CD4-positive, alpha-beta memory T cell (primary cell): Measurements from ENCODE around the gene CNRIP1. TPM values are rescaled to one million over a fixed set of nuclear protein-coding genes. Genes with fewer than 3 reads are reported as not detected.

Experiments
- CTCF ChIA-PET: fragments of 350-600 bp; sonication (Branson Sonifier 250); formaldehyde crosslinking; loops from one replicate; lab custom pipeline; 2021; ENCODE audit warnings: inconsistent platforms; ENCODE audit not compliant: partially characterized antibody; lab: Charles Lee
- POLR2A ChIA-PET: fragments of 350-600 bp; sonication (Branson Sonifier 250); formaldehyde crosslinking; loops from one replicate; lab custom pipeline; 2021; ENCODE audit not compliant: partially characterized antibody; lab: Charles Lee
- DNase-seq, 5 donors: peaks; one replicate each; pipeline versions ENCODE4 v3.0.0 to v3.0.0-alpha.2; 2020 to 2022; ENCODE audit warnings: mixed read lengths in 1 of 5
- H3K27ac ChIP-seq: one replicate; pipeline ENCODE4 v1.7.0; 2013; ENCODE audit warnings: low read depth, low read length
- H3K27me3 ChIP-seq: 2 replicates; pipeline ENCODE4 v1.7.0; 2013; ENCODE audit warnings: mild to moderate bottlenecking, low read length, moderate library complexity; ENCODE audit not compliant: insufficient read depth
- H3K36me3 ChIP-seq: 2 replicates; pipeline ENCODE4 v1.7.0; 2013; ENCODE audit warnings: mild to moderate bottlenecking, low read length, moderate library complexity; ENCODE audit not compliant: insufficient read depth
- H3K4me1 ChIP-seq: 2 replicates; pipeline ENCODE4 v1.7.0; 2013; ENCODE audit warnings: mild to moderate bottlenecking, low read length, moderate library complexity; ENCODE audit not compliant: insufficient read depth
- H3K4me3 ChIP-seq, 2 donors: one replicate each; pipeline ENCODE4 v1.7.0; 2013; ENCODE audit warnings: low read length in 2 of 2, mild to moderate bottlenecking in 1 of 2
- H3K9me3 ChIP-seq, 2 donors: one replicate each; pipeline ENCODE4 v1.7.0; 2013; ENCODE audit warnings: low read length in 2 of 2, control low read depth in 1 of 2; ENCODE audit not compliant: control insufficient read depth in 1 of 2
- H3K27ac Mint-ChIP-seq, 7 donors: one replicate each; pipeline ENCODE4 v1.8.0; 2020 to 2021; ENCODE audit warnings: mixed read lengths in 7 of 7, mild to moderate bottlenecking in 6 of 7, inconsistent platforms in 3 of 7, moderate library complexity in 3 of 7
- H3K27me3 Mint-ChIP-seq, 2 donors: one replicate each; pipeline ENCODE4 v1.8.0; 2020 to 2021; ENCODE audit warnings: mixed read lengths in 2 of 2
- H3K36me3 Mint-ChIP-seq, 2 donors: one replicate each; pipeline ENCODE4 v1.8.0; 2020 to 2021; ENCODE audit warnings: mixed read lengths in 2 of 2, inconsistent platforms in 1 of 2, mild to moderate bottlenecking in 1 of 2
- H3K4me1 Mint-ChIP-seq, 4 donors: one replicate each; pipeline ENCODE4 v1.8.0; 2020 to 2021; ENCODE audit warnings: mixed read lengths in 4 of 4, mild to moderate bottlenecking in 1 of 4
- H3K4me3 Mint-ChIP-seq, 8 donors: one replicate each; pipeline ENCODE4 v1.8.0; 2020 to 2021; ENCODE audit warnings: mixed read lengths in 8 of 8, mild to moderate bottlenecking in 7 of 8, moderate library complexity in 6 of 8, inconsistent platforms in 3 of 8
- H3K9me3 Mint-ChIP-seq, 8 donors: one replicate each; pipeline ENCODE4 v1.8.0; 2020 to 2021; ENCODE audit warnings: mixed read lengths in 8 of 8, mild to moderate bottlenecking in 5 of 8, inconsistent platforms in 3 of 8, moderate library complexity in 1 of 8
- intact Hi-C: fragments of 100-400 bp; cut with micrococcal nuclease; formaldehyde crosslinking; loops from one replicate; pipeline ENCODE4 v1.15.1; 2023
- polyA plus RNA-seq, 2 donors: library from polyadenylated mRNA; unstranded; fragments of 300-500 nt; fragmentation: Illumina TruSeq; gene quantifications; one replicate each; pipeline ENCODE4 v1.2.3, GENCODE V29; 2021
- total RNA-seq, 2 experiments: library from RNA; stranded (reverse); gene quantifications; one replicate each; pipeline ENCODE4 v1.2.3, GENCODE V29; 2021

CNRIP1 gene
- total and polyA plus RNA-seq, 4 experiments from 2014 or later, result 0.29 TPM; not detected in 3

DNA sequence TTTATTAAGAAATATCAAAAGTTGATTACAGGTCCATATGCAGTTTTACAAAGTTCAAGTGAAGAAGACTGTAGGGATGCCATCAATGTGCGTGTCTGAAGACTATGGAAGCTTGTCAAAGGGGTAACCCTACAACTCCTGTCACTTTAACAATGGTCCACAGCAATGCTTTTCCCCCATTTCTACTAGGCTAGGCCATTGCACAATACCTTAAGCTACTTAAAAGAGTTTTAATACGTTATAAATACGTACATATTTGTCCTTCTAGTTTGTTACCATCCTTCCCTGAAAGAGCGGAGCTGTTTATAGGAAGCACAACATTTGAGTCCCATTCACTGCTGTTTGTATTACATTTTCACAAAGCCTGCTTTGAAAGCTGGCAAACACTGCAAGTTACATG lies 26.7 kb downstream of the CNRIP1 start:
- intact Hi-C loops, result no loop called here
- H3K9me3 ChIP-seq, result no peaks in the 10 kb centered on the region

DNA sequence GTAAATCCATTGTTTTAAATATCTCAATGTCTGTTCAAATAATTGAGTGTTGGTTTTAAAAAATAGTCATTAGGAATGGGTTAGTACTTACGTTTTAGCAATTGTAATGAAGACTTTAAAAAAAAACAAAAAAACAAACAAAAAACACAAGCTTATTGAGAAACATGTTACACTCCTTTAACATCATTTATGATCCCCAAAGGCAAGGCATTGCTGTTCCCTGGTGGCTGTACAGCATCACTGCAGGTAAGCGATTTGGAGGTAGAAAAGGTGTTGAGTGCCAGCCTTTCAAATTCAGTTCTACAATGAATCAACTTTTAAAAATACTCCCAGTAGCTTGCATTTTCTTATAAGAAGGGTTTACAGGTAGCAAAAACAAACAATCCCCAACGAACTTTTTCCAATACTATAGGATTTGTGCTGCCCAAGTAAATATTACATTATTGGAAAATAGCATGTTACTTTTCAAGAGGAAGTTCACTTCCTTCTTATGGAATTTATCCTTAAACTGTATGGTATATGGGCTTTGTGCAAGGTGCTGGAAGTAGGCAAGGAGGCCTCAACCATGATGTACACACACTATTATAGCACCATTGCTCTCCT lies 27.5 kb downstream of the CNRIP1 start:
- peak in 4 of 5 donors; percentile 13 to 36 (median 24) for DNase-seq
- intact Hi-C loops, result no loop called here
- Mint-ChIP-seq H3K4me3 (no peak overlapping the region), H3K27me3 (peaks cover 4 to 6% of the 10 kb centered on the region in 2 donors), H3K4me1 (no peaks in the 10 kb centered on the region), H3K27ac (no peak overlapping the region), H3K36me3 (no peaks in the 10 kb centered on the region), H3K9me3 (no peaks in the 10 kb centered on the region)
- POLR2A ChIA-PET, result no interaction called here
- CTCF ChIA-PET, result interaction anchor here (0.8 to 5.3 kb wide), 4 partner anchors 9 to 170 kb away, joined by 3 to 65 read pairs (median 4); no protein-coding TSS in a partner anchor
- Histone ChIP-seq H3K27ac (no peak overlapping the region), H3K36me3 (no peaks in the 10 kb centered on the region), H3K9me3 (no peaks in the 10 kb centered on the region), H3K4me3 (no peak overlapping the region), H3K4me1 (no peaks in the 10 kb centered on the region), H3K27me3 (no peaks in the 10 kb centered on the region)

More for the DNA sequence above, 26.7 kb downstream of the CNRIP1 start:
- H3K27ac Mint-ChIP-seq, result no peak overlapping the region
- H3K36me3 Mint-ChIP-seq, result no peaks in the 10 kb centered on the region
- H3K36me3 ChIP-seq, result no peaks in the 10 kb centered on the region
- no peaks in the 10 kb centered on the region for H3K9me3 Mint-ChIP-seq
- no peak overlapping the region for H3K4me3 ChIP-seq
- no peak overlapping the region for H3K4me3 Mint-ChIP-seq
- POLR2A ChIA-PET, result no interaction called here
- H3K27me3 Mint-ChIP-seq, result peaks cover 4 to 6% of the 10 kb centered on the region in 2 donors
- no peak for DNase-seq
- no peaks in the 10 kb centered on the region for H3K4me1 Mint-ChIP-seq
- H3K27ac ChIP-seq, result no peak overlapping the region
- CTCF ChIA-PET, result interaction anchor here (0.6 to 5.3 kb wide), 4 partner anchors 8 to 170 kb away, joined by 3 to 65 read pairs (median 5); no protein-coding TSS in a partner anchor
- no peaks in the 10 kb centered on the region for H3K27me3 ChIP-seq
- no peaks in the 10 kb centered on the region for H3K4me1 ChIP-seq

DNA sequence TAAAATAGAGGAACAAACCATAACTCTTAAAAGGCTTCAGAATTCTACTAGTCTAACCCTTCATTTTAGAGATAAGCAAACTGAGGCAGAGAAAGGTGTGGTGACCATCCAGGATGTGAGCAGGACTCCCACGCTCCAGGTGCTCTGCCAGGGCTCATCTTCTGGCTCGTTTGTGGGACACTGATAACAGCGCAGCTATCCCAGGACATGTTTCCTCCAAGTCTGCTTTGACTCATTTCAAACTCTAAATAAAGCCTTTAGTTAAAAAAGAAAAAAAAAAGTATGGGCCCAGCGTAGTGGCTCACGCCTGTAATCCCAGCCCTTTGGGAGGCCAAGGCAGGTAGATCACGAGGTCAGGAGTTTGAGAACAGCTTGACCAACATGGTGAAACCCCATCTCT lies 28.4 kb downstream of the CNRIP1 start:
- H3K4me3 Mint-ChIP-seq, result no peak overlapping the region
- no peaks in the 10 kb centered on the region for H3K36me3 Mint-ChIP-seq
- Histone ChIP-seq H3K36me3 (no peaks in the 10 kb centered on the region), H3K4me3 (no peak overlapping the region), H3K4me1 (no peaks in the 10 kb centered on the region), H3K27me3 (no peaks in the 10 kb centered on the region), H3K9me3 (no peaks in the 10 kb centered on the region), H3K27ac (no peak overlapping the region)
- POLR2A ChIA-PET, result no interaction called here
- intact Hi-C loops, result no loop called here
- CTCF ChIA-PET, result interaction anchor here (0.9 to 5.3 kb wide), 6 partner anchors 16 to 229 kb away, joined by 3 to 65 read pairs (median 4); no protein-coding TSS in a partner anchor
- peaks cover 4 to 6% of the 10 kb centered on the region in 2 donors for H3K27me3 Mint-ChIP-seq
- no peak for DNase-seq
- H3K4me1 Mint-ChIP-seq, result no peaks in the 10 kb centered on the region
- H3K9me3 Mint-ChIP-seq, result no peaks in the 10 kb centered on the region
- H3K27ac Mint-ChIP-seq, result no peak overlapping the region

DNA sequence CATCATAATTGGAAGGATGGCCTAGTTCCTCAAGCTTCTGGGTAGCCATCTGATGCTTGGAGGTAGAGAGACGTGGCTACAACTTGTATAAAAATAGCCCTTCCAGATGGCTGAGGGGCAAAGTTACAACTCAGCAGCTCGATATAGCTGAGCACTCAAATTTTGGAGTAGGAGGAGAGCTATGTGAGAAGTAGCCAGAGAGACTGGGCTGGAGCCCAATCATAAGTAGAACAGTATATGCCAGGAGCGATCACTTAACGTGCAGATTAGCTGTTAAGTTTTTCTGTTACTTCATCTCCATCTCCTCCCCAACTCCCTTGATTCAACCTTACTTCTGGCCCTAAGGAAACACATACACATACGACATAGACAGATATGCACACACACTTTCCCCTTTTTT lies 28.8 kb downstream of the CNRIP1 start:
- Mint-ChIP-seq H3K4me1 (no peaks in the 10 kb centered on the region), H3K27me3 (peaks cover 4 to 6% of the 10 kb centered on the region in 2 donors), H3K27ac (no peak overlapping the region), H3K36me3 (no peaks in the 10 kb centered on the region), H3K4me3 (no peak overlapping the region), H3K9me3 (no peaks in the 10 kb centered on the region)
- ChIA-PET CTCF (interaction anchor here (0.7 to 5.3 kb wide), 6 partner anchors 8 to 229 kb away, joined by 3 to 65 read pairs (median 4); no protein-coding TSS in a partner anchor), POLR2A (no interaction called here)
- no peak overlapping the region for H3K27ac ChIP-seq
- H3K36me3 ChIP-seq, result no peaks in the 10 kb centered on the region
- no peak overlapping the region for H3K4me3 ChIP-seq
- H3K4me1 ChIP-seq, result no peaks in the 10 kb centered on the region
- no peaks in the 10 kb centered on the region for H3K27me3 ChIP-seq
- no peaks in the 10 kb centered on the region for H3K9me3 ChIP-seq
- DNase-seq, result no peak
- intact Hi-C loops, result no loop called here

DNA sequence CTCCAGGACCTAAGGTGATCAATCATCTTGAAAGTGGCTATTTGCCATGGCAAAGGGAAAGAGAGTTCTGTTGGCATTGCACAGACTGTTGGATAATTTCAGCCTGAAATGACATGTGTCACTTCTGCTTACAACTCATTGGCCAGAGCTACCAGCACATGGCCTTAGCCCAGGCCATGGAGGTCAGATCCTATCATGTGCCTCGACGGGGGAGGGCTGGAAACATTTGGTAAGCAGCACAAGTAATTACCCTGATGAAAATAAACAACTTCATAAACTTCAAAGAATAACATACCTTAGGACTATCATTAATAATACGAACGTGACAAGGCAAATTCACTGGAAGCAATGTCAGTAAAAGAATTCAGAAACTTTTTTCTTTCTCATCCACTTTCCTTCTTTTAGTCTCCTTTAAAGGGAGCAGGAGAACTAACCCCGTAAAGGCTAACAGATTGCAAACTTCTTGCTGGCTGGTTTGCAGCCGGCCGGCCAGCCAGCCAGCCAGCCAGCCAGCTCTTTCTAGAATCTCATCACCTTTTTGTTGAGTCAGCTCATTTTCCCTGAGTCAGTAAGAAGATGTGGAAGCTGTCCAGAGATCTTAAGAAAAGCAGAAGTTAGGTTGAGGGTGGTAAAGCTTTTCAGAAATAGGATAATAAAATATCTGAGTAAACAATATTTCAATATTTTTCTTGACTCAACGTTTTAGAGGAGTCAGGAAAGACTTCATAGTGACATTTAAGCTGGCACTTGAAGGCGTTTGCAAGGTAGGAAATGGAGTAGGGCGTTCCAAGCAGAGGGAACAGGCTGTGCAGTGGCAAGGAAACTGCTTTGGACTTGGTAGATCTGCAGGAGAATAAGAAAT lies 31.9 kb downstream of the CNRIP1 start:
- intact Hi-C loops, result no loop called here
- Histone ChIP-seq H3K27ac (no peak overlapping the region), H3K36me3 (no peaks in the 10 kb centered on the region), H3K27me3 (no peaks in the 10 kb centered on the region), H3K4me3 (no peak overlapping the region), H3K4me1 (peaks cover under 1% of the 10 kb centered on the region), H3K9me3 (no peaks in the 10 kb centered on the region)
- Mint-ChIP-seq H3K27ac (no peak overlapping the region), H3K4me1 (peaks cover 0 to 3% (median 0%) of the 10 kb centered on the region in 4 donors), H3K4me3 (no peak overlapping the region), H3K27me3 (peaks cover 4 to 10% of the 10 kb centered on the region in 2 donors), H3K36me3 (no peaks in the 10 kb centered on the region), H3K9me3 (no peaks in the 10 kb centered on the region)
- DNase-seq, result no peak
- ChIA-PET CTCF (interaction anchor here (1.1 to 9.0 kb wide), 3 partner anchors 92 to 169 kb away, joined by 3 to 124 read pairs (median 4); no protein-coding TSS in a partner anchor), POLR2A (no interaction called here)

DNA sequence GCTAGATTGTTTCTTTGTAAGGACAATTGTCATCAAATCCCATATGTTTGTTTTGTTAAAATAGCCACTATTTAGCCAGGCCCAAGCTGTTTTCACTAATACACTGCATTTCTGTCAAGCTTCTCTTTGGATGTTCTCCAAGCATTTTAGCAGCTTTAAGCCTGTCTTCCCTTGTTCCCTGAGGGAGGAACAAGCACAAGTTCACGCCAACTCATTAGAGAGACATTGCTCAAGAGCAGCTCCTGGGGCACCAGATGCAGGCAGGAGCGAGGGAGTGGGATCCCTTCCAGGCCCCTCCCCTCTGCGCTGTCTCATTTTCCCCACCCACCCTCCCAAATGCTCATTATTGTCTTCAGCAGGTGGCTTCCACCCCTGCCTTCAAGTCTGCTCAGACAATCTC lies 34.9 kb downstream of the CNRIP1 start:
- Mint-ChIP-seq H3K9me3 (no peaks in the 10 kb centered on the region), H3K4me3 (no peak overlapping the region), H3K4me1 (peaks cover 0 to 8% (median 0%) of the 10 kb centered on the region in 4 donors), H3K27ac (no peak overlapping the region), H3K36me3 (no peaks in the 10 kb centered on the region), H3K27me3 (peaks cover 4 to 12% of the 10 kb centered on the region in 2 donors)
- Histone ChIP-seq H3K27ac (no peak overlapping the region), H3K9me3 (no peaks in the 10 kb centered on the region), H3K27me3 (peaks cover 7% of the 10 kb centered on the region), H3K4me3 (no peak overlapping the region), H3K36me3 (no peaks in the 10 kb centered on the region), H3K4me1 (peaks cover 5% of the 10 kb centered on the region)
- ChIA-PET CTCF (interaction anchor here (0.7 to 9.0 kb wide), 13 partner anchors 9 to 162 kb away, joined by 3 to 155 read pairs (median 3); no protein-coding TSS in a partner anchor), POLR2A (no interaction called here)
- no peak for DNase-seq
- intact Hi-C loops, result no loop called here

DNA sequence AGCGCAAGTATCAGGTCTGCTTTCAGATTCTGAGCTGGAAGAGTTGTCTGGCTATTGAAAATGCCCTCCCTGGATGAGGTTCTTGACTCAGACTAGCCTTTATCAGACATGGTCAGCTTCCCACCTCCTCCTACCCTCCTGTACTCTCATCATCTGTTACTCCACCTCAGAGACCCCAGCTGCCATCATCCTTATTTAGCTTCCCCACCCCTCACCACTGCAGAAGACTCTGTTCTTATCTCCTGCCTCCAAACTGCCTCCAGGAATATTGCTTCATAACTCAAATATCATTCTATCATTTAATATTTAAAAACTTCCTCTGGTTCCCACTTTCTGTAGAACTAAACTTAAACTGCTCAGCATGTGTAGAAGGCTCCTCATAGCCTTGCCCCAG lies 36.3 kb downstream of the CNRIP1 start:
- no peak overlapping the region for H3K4me3 ChIP-seq
- peaks cover 4 to 12% of the 10 kb centered on the region in 2 donors for H3K27me3 Mint-ChIP-seq
- H3K4me3 Mint-ChIP-seq, result no peak overlapping the region
- H3K36me3 Mint-ChIP-seq, result no peaks in the 10 kb centered on the region
- ChIA-PET CTCF (interaction anchor here (0.6 to 9.0 kb wide), 22 partner anchors 7 to 160 kb away, joined by 3 to 155 read pairs (median 6); partner anchors contain the start of genes PNO1 and PPP3R1), POLR2A (interaction anchor here (1.1 to 2.7 kb wide), 3 partner anchors 31 to 126 kb away, joined by 4 to 9 read pairs (median 5); partner anchors contain the start of genes PNO1 and PPP3R1)
- intact Hi-C loops, result loop anchor here (2.0 kb wide), 1 partner anchor 155 kb away; no protein-coding TSS in a partner anchor
- peaks cover 0 to 8% (median 0%) of the 10 kb centered on the region in 4 donors for H3K4me1 Mint-ChIP-seq
- H3K27ac ChIP-seq, result no peak overlapping the region
- no peaks in the 10 kb centered on the region for H3K9me3 ChIP-seq
- no peaks in the 10 kb centered on the region for H3K36me3 ChIP-seq
- H3K9me3 Mint-ChIP-seq, result no peaks in the 10 kb centered on the region
- no peak for DNase-seq
- peaks cover 7% of the 10 kb centered on the region for H3K27me3 ChIP-seq
- H3K27ac Mint-ChIP-seq, result no peak overlapping the region
- H3K4me1 ChIP-seq, result peaks cover 5% of the 10 kb centered on the region
